Ecto neural progenitor cell (in vitro differentiated cells): ENCODE data around the gene VAMP8.
"Not testable (repeated sequence)": the region's sequence is repeated elsewhere in the genome, so short reads cannot be mapped to it uniquely, and the experiment has no call there.

ENCODE experiments used
- DNase-seq: peaks from one replicate; pipeline ENCODE4 v3.0.0-alpha.2; 2018; ENCODE audit warnings: low spot score

The VAMP8 gene

GRCh38 chr2:85547089-85547858 is 30.1 kb upstream of the VAMP8 start:
- no peak for DNase-seq

GRCh38 chr2:85547859-85548607 is 29.4 kb upstream of the VAMP8 start:
- no peak for DNase-seq

- no peak for DNase-seq
Observed at GRCh38 chr2:85548608-85548900, 28.8 kb upstream of the VAMP8 start.

GRCh38 chr2:85549095-85549494 is 28.3 kb upstream of the VAMP8 start:
- no peak for DNase-seq

- no peak for DNase-seq
Observed at GRCh38 chr2:85549826-85550225, 27.6 kb upstream of the VAMP8 start.

- no peak for DNase-seq
Observed at GRCh38 chr2:85550486-85550885, 26.9 kb upstream of the VAMP8 start.

- DNase-seq = peak; percentile 83
Observed at GRCh38 chr2:85551698-85552678, 25.4 kb upstream of the VAMP8 start.

GRCh38 chr2:85553184-85553583 is 24.2 kb upstream of the VAMP8 start:
- no peak for DNase-seq

- no peak for DNase-seq
Observed at GRCh38 chr2:85554980-85555612, 22.3 kb upstream of the VAMP8 start.

- DNase-seq = no peak
Observed at GRCh38 chr2:85557130-85557529, 20.3 kb upstream of the VAMP8 start.

GRCh38 chr2:85558160-85558559 is 19.2 kb upstream of the VAMP8 start:
- DNase-seq = no peak

- not testable (repeated sequence) for DNase-seq
Observed at GRCh38 chr2:85560403-85560726, 17.0 kb upstream of the VAMP8 start.

- no peak for DNase-seq
Observed at GRCh38 chr2:85560812-85561279, 16.5 kb upstream of the VAMP8 start.

GRCh38 chr2:85561280-85562212 is 15.8 kb upstream of the VAMP8 start, which contains the start of gene GGCX:
TSS of gene GGCX (minus strand) at chr2:85561493. CDS start at chr2:85561428, 65 bp downstream.
- DNase-seq = peak; percentile 96

GRCh38 chr2:85564144-85564563 is 13.2 kb upstream of the VAMP8 start:
- DNase-seq = no peak

GRCh38 chr2:85566265-85566664 is 11.1 kb upstream of the VAMP8 start:
- DNase-seq = no peak

GRCh38 chr2:85575739-85576138 is 1.6 kb upstream of the VAMP8 start:
- DNase-seq = no peak

- DNase-seq = no peak
Observed at GRCh38 chr2:85577063-85577385, 362 bp upstream of the VAMP8 start.

GRCh38 chr2:85578243-85579180 is 1.1 kb downstream of the VAMP8 start:
- DNase-seq = peak; percentile 60
